ENCODE results near the gene EMC6.

GRCh38 chr17:3667366-3668278 lies 990 bp upstream of the EMC6 start:
- TF ChIP-seq, protein P1, sequence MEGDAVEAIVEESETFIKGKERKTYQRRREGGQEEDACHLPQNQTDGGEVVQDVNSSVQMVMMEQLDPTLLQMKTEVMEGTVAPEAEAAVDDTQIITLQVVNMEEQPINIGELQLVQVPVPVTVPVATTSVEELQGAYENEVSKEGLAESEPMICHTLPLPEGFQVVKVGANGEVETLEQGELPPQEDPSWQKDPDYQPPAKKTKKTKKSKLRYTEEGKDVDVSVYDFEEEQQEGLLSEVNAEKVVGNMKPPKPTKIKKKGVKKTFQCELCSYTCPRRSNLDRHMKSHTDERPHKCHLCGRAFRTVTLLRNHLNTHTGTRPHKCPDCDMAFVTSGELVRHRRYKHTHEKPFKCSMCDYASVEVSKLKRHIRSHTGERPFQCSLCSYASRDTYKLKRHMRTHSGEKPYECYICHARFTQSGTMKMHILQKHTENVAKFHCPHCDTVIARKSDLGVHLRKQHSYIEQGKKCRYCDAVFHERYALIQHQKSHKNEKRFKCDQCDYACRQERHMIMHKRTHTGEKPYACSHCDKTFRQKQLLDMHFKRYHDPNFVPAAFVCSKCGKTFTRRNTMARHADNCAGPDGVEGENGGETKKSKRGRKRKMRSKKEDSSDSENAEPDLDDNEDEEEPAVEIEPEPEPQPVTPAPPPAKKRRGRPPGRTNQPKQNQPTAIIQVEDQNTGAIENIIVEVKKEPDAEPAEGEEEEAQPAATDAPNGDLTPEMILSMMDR (IDR thresholded peaks at IDR 0.05), result peak in 3 of 12 donors; percentile 13 to 26 (median 20)
- TF ChIP-seq POLR2A (IDR thresholded peaks at IDR 0.05), result no peak
